GM20000 (cell line): Measurements from ENCODE around the gene SMAGP.

Experiments used
- DNase-seq: peaks from one replicate; pipeline ENCODE4 v3.0.0; 2012; ENCODE audit warnings: low spot score
- TF ChIP-seq, protein P1 (sequence below): IDR thresholded peaks from 2 replicates; pipeline ENCODE4 v1.5.1; 2012; ENCODE audit warnings: mild to moderate bottlenecking, control low read depth; ENCODE audit errors: extremely low read depth, missing control alignments

Gene SMAGP

DNA sequence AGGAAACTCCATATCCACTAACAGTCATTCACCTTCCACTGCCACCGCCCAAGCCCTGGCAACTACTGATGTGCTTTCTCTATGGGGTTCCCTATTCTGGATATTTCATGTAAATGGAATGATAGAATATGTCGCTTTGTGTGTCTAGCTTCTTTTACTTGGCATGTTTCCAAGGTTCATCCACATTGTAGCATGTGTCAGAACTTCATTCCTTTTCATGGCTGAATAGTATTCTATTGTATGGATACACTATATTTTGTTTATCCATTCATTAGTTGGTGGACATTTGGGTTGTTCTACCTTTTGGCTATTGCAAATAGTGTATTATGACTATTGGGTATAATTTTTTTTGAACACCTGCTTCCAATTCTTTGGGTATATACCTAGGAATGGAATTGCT is 61.0 kb downstream of the SMAGP start:
- DNase-seq = no peak
- TF ChIP-seq, protein P1, sequence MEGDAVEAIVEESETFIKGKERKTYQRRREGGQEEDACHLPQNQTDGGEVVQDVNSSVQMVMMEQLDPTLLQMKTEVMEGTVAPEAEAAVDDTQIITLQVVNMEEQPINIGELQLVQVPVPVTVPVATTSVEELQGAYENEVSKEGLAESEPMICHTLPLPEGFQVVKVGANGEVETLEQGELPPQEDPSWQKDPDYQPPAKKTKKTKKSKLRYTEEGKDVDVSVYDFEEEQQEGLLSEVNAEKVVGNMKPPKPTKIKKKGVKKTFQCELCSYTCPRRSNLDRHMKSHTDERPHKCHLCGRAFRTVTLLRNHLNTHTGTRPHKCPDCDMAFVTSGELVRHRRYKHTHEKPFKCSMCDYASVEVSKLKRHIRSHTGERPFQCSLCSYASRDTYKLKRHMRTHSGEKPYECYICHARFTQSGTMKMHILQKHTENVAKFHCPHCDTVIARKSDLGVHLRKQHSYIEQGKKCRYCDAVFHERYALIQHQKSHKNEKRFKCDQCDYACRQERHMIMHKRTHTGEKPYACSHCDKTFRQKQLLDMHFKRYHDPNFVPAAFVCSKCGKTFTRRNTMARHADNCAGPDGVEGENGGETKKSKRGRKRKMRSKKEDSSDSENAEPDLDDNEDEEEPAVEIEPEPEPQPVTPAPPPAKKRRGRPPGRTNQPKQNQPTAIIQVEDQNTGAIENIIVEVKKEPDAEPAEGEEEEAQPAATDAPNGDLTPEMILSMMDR = no peak

DNA sequence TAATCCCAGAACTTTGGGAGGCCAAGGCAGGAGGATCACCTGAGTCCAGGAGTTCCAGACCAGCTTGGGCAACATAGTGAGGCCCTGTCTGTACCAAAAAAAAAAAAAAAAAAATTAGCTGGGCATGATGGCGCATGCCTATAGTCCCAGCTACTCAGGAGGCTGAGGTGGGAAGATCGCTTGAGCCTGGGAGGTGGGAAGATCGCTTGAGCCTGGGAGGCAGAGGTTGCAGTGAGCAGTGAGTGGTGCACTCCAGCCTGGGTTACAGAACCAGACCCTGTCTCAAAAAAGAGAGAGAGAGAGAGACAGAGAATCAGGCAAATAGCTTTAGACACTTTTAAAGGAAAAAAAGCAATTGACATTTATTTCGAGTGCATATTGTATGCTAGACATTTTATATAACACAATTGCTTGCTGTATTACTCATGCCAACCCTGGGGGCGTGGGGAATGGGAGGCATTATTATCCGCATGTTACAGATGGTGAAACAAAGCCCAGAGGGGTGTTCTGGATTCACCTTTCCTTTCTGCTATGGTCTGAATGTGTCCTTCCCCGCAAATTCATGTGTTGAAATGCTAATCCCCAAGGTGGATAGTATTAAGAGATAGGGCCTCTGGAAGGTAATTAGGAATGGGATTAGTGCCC is 62.1 kb downstream of the SMAGP start:
- no peak for DNase-seq
- TF ChIP-seq, protein P1 = no peak

DNA sequence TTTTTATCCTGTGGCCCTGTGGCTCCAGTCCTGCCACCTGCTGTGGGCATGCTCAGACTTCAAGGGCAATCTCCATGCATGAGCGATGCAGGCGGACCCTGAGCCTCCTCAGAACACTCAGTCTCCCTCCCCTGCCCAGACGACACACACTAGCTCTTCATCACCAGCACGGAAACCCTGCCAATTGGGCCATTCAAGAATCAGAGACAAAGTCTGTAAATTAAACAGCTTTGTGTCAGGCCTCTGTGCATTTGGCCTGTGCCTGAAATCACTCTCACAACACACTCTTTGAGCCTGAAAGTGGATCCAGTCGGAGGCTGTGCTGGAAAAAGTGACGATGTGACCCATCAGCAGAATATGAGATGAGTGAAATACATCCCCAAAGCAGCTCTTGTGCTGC is 64.9 kb downstream of the SMAGP start:
- TF ChIP-seq, protein P1 = no peak
- no peak for DNase-seq

DNA sequence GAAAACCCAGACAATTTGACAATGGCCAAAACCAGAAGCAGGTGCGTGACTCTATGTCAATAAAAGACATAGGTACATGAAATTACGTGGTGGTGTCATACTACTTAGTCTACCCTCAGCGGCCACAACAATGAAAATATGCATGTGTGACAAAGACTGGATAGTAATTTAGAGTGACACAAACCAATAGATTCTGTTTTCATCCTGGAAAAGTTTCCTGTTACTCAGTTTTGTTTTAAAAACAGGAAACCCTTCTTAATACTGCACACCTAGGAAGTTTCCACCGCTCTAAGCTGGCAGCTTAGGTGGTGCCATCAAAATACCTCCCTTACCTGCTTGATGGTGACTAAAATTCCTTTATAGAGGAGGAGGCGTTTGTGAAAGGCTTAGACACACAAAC is 67.5 kb downstream of the SMAGP start:
- TF ChIP-seq, protein P1 = no peak
- no peak for DNase-seq

DNA sequence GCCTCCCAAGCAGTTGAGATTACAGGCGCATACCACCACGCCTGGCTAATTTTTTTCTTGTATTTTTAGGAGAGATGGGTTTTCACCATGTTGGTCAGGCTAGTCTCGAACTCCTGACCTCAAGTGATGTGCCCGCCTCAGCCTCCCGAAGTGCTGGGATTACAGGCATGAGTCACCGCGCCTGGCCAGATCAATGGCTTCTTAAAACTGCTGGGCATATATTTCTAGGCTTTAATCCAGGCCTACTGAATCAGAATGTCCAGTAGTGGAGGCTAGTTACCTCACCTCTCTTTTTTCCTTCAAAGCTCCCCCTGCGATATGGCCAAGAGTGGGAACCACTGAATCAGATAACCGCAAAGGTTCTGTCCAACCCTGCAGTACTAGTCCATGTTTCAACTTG is 69.4 kb downstream of the SMAGP start:
- TF ChIP-seq, protein P1 = no peak
- DNase-seq = no peak

DNA sequence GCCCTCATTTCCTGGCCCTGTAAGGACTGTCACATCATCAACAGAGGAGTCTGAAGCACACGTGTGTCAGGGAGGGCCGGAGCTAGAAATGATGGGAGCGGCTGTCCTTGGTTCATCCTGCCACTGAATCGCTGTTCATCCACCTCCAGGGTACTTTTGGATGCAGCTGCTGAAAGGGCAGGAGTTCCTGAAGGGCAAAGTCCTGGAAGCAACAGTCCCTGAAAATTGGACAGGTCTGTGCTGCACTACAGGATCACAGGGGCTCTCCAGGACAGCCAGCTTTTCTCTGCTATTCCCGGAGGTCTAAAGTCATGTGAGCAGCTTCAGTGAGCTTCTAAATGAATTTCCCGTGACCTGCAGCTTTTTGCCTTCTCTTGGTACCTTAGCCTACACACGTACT is 70.1 kb downstream of the SMAGP start:
- DNase-seq = no peak
- TF ChIP-seq, protein P1 = no peak

DNA sequence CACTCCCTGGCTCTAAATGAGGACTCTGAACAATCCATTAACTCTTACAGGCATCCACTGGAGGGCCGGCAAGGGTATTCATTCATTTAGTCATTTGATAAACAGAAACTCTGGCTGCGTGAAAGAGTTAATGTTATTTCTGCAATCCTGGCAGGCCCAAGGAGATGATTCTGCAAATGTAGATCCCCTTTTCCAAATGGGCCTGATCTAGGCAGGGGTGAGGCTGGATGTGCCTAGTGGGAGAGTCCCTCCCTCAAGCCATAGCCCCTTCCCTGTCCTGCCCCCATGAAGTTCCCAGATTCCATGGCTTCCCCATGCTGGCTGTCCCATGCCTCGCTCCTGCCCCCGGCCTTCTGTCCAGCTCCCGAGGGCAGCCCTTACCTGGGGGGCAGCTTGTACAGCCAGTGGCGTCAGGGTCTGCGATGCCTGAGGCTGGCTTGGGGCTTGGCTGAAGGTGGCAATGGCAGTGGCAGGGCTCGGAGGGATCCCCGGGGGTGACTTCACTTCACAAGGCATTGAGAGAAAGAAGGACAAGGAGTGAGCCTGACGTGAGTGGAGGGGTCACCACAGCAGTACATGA is 70.8 kb downstream of the SMAGP start:
- TF ChIP-seq, protein P1 = no peak
- no peak for DNase-seq
